Measurements from ENCODE around the gene GRIP1.

GRIP1 gene

DNA sequence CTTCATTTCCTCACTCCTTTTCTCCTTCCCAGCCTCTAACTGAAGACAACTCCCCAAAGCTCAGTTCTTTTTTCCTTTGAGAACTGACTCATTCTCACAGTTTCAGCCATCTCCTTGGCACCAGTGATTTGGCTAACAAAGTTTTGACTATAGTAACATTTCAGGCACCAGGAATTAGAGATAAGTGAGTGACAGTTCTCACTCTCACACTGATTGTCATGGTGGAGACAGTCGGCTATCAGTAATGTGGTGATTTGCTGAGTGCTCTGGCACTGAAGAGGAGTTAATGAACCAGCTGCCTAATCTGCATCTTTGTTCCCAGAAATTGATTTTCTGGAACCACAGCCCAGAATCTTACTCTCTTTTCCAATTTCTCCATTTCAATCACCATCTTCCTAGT is 347.1 kb downstream of the GRIP1 start:
- no peak overlapping the region for H3K4me3 ChIP-seq (ENCODE audit: insufficient read length, low read depth)
- TF ChIP-seq SUZ12 (IDR thresholded peaks at IDR 0.05; ENCODE audit: extremely low read depth, insufficient read depth, insufficient read length), result no peak
- TF ChIP-seq ZNF274 (IDR thresholded peaks at IDR 0.05; ENCODE audit: low read depth, low read length), result no peak
- TF ChIP-seq YY1 (IDR thresholded peaks at IDR 0.05; ENCODE audit: insufficient read depth, insufficient read length), result no peak
- no peaks in the 10 kb centered on the region for H3K9me3 ChIP-seq (ENCODE audit: insufficient read depth, low read length)
- peaks cover 3% of the 10 kb centered on the region for H3K36me3 ChIP-seq (ENCODE audit: insufficient read depth, insufficient read length, low read length)
- no peaks in the 10 kb centered on the region for H3K27me3 ChIP-seq (ENCODE audit: insufficient read depth, insufficient read length)
- H3K9ac ChIP-seq (ENCODE audit: insufficient read length, low read depth), result no peak overlapping the region
- no peaks in the 10 kb centered on the region for H3K4me1 ChIP-seq (ENCODE audit: insufficient read depth, insufficient read length)
- DNase-seq (ENCODE audit: low read depth, low spot score), result no peak

DNA sequence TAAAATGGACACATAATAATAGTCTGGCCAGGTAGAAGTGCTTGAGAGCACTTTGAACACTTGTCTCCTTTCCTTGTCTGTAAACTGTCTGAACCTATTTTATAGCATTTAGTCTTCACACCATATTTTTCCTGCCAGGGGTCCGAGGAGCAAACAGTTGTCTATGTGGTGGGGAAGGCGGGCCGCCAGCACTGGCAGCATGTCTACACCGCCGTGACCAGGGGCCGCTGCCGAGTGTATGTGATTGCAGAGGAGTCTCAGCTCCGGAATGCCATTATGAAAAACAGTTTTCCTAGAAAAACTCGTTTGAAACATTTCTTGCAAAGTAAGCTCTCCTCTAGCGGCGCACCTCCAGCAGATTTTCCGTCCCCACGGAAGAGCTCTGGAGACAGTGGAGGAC is 347.9 kb downstream of the GRIP1 start:
- H3K4me3 ChIP-seq (ENCODE audit: insufficient read length, low read depth), result no peak overlapping the region
- H3K9ac ChIP-seq (ENCODE audit: insufficient read length, low read depth), result no peak overlapping the region
- no peaks in the 10 kb centered on the region for H3K27me3 ChIP-seq (ENCODE audit: insufficient read depth, insufficient read length)
- DNase-seq (ENCODE audit: low read depth, low spot score), result no peak
- TF ChIP-seq YY1 (IDR thresholded peaks at IDR 0.05; ENCODE audit: insufficient read depth, insufficient read length) (no peak), ZNF274 (IDR thresholded peaks at IDR 0.05; ENCODE audit: low read depth, low read length) (no peak), SUZ12 (IDR thresholded peaks at IDR 0.05; ENCODE audit: extremely low read depth, insufficient read depth, insufficient read length) (no peak)
- peaks cover 3% of the 10 kb centered on the region for H3K36me3 ChIP-seq (ENCODE audit: insufficient read depth, insufficient read length, low read length)
- H3K4me1 ChIP-seq (ENCODE audit: insufficient read depth, insufficient read length), result no peaks in the 10 kb centered on the region
- no peaks in the 10 kb centered on the region for H3K9me3 ChIP-seq (ENCODE audit: insufficient read depth, low read length)

DNA sequence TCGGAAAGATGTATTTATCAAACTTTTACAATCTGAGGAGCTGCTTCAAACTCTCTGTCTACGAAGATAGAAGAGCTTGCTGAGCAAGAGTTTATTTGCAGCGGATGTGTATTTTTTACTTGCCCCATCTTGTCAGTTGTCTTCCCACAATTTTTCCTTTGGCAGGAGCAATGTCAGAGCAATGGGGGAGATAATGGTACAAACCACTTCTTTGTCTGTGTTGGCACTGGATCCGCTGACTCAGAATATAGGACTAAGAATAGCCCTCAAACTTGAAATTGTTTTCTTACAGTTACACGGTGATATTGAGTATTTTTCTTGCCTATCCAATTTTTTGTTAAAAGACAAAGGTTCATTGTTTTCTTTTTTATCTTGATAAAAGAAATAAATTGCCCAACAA is 348.9 kb downstream of the GRIP1 start:
- Histone ChIP-seq H3K9ac (ENCODE audit: insufficient read length, low read depth) (no peak overlapping the region), H3K36me3 (ENCODE audit: insufficient read depth, insufficient read length, low read length) (peaks cover 3% of the 10 kb centered on the region), H3K4me1 (ENCODE audit: insufficient read depth, insufficient read length) (no peaks in the 10 kb centered on the region), H3K4me3 (ENCODE audit: insufficient read length, low read depth) (no peak overlapping the region), H3K9me3 (ENCODE audit: insufficient read depth, low read length) (no peaks in the 10 kb centered on the region), H3K27me3 (ENCODE audit: insufficient read depth, insufficient read length) (no peaks in the 10 kb centered on the region)
- no peak for DNase-seq (ENCODE audit: low read depth, low spot score)
- TF ChIP-seq ZNF274 (IDR thresholded peaks at IDR 0.05; ENCODE audit: low read depth, low read length) (no peak), SUZ12 (IDR thresholded peaks at IDR 0.05; ENCODE audit: extremely low read depth, insufficient read depth, insufficient read length) (no peak), YY1 (IDR thresholded peaks at IDR 0.05; ENCODE audit: insufficient read depth, insufficient read length) (no peak)

GRCh38 chr12:66323017-66323416 is 355.9 kb downstream of the GRIP1 start:
- Histone ChIP-seq H3K4me1 (ENCODE audit: insufficient read depth, insufficient read length) (no peaks in the 10 kb centered on the region), H3K27me3 (ENCODE audit: insufficient read depth, insufficient read length) (no peaks in the 10 kb centered on the region)
- DNase-seq (ENCODE audit: low read depth, low spot score), result no peak

GRCh38 chr12:66321435-66321834 is 357.4 kb downstream of the GRIP1 start:
- no peak for DNase-seq (ENCODE audit: low read depth, low spot score)
- no peak overlapping the region for H3K4me3 ChIP-seq (ENCODE audit: insufficient read length, low read depth)
- H3K4me1 ChIP-seq (ENCODE audit: insufficient read depth, insufficient read length), result no peaks in the 10 kb centered on the region

More at GRCh38 chr12:66323017-66323416, 355.9 kb downstream of the GRIP1 start:
- TF ChIP-seq ZNF274 (IDR thresholded peaks at IDR 0.05; ENCODE audit: low read depth, low read length) (no peak), SUZ12 (IDR thresholded peaks at IDR 0.05; ENCODE audit: extremely low read depth, insufficient read depth, insufficient read length) (no peak), YY1 (IDR thresholded peaks at IDR 0.05; ENCODE audit: insufficient read depth, insufficient read length) (no peak)
- peaks cover 5% of the 10 kb centered on the region for H3K36me3 ChIP-seq (ENCODE audit: insufficient read depth, insufficient read length, low read length)
- no peak overlapping the region for H3K4me3 ChIP-seq (ENCODE audit: insufficient read length, low read depth)
- no peak overlapping the region for H3K9ac ChIP-seq (ENCODE audit: insufficient read length, low read depth)
- no peaks in the 10 kb centered on the region for H3K9me3 ChIP-seq (ENCODE audit: insufficient read depth, low read length)

DNA sequence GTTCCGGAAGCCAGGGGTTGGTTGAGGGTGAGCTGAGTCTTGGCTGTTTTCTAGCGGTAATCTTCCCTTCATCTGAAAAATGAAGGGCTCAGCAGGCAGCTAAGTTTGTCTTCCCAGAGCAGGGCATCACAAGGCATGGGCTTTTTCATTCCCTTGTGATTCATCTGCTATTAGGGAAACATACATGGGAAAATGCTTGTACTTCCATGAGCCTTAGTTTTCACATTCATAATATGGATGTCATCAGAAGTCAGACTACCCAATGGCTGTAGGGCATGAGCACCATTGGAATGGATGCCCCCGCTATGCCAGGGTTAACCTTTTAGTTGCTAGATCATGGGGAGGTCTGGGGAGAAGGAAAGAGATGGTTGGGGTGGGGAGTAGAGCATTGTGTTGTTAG is 357.9 kb downstream of the GRIP1 start:
- TF ChIP-seq ZNF274 (IDR thresholded peaks at IDR 0.05; ENCODE audit: low read depth, low read length) (no peak), SUZ12 (IDR thresholded peaks at IDR 0.05; ENCODE audit: extremely low read depth, insufficient read depth, insufficient read length) (no peak), YY1 (IDR thresholded peaks at IDR 0.05; ENCODE audit: insufficient read depth, insufficient read length) (no peak)
- no peak overlapping the region for H3K4me3 ChIP-seq (ENCODE audit: insufficient read length, low read depth)
- no peaks in the 10 kb centered on the region for H3K27me3 ChIP-seq (ENCODE audit: insufficient read depth, insufficient read length)
- H3K36me3 ChIP-seq (ENCODE audit: insufficient read depth, insufficient read length, low read length), result peaks cover 5% of the 10 kb centered on the region
- no peak overlapping the region for H3K9ac ChIP-seq (ENCODE audit: insufficient read length, low read depth)
- no peaks in the 10 kb centered on the region for H3K9me3 ChIP-seq (ENCODE audit: insufficient read depth, low read length)
- no peaks in the 10 kb centered on the region for H3K4me1 ChIP-seq (ENCODE audit: insufficient read depth, insufficient read length)
- DNase-seq (ENCODE audit: low read depth, low spot score), result no peak

More at GRCh38 chr12:66321435-66321834, 357.4 kb downstream of the GRIP1 start:
- Histone ChIP-seq H3K27me3 (ENCODE audit: insufficient read depth, insufficient read length) (no peaks in the 10 kb centered on the region), H3K9ac (ENCODE audit: insufficient read length, low read depth) (no peak overlapping the region), H3K36me3 (ENCODE audit: insufficient read depth, insufficient read length, low read length) (peaks cover 5% of the 10 kb centered on the region), H3K9me3 (ENCODE audit: insufficient read depth, low read length) (no peaks in the 10 kb centered on the region)
- no peak for TF ChIP-seq YY1 (IDR thresholded peaks at IDR 0.05; ENCODE audit: insufficient read depth, insufficient read length)
- no peak for TF ChIP-seq SUZ12 (IDR thresholded peaks at IDR 0.05; ENCODE audit: extremely low read depth, insufficient read depth, insufficient read length)
- TF ChIP-seq ZNF274 (IDR thresholded peaks at IDR 0.05; ENCODE audit: low read depth, low read length), result no peak

DNA sequence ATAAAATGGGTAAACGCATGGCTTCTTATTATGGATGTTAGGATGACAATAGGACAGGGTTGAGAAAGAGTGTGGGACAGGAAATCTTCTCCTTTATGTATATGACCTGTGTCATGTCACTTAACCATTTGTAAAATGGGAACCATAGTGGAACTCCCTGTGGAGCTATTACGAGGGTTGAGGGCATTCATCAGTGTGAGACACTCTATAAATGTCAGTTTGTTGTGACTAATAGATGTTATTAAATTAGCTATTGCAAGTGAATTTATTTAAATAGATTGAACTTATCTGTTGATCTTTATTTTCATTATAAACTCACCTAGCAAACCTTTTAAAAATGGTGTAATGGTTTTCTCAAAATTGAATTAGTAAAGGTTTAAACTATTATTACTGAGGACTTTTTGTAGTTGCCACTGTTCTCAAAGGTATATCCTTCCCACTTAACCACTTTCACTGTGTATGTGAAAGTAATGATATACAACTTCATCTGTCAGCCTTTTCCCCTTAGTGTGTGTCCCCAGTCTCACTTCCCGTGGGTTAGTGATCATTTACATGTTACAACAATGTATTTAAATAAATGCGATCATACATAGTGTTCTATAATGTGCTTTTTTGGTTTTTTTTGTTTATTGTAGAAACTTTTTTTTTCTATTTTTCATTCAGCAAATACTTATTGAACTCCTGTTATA is 359.5 kb downstream of the GRIP1 start:
- Histone ChIP-seq H3K36me3 (ENCODE audit: insufficient read depth, insufficient read length, low read length) (peaks cover 5% of the 10 kb centered on the region), H3K4me1 (ENCODE audit: insufficient read depth, insufficient read length) (no peaks in the 10 kb centered on the region), H3K27me3 (ENCODE audit: insufficient read depth, insufficient read length) (no peaks in the 10 kb centered on the region), H3K9ac (ENCODE audit: insufficient read length, low read depth) (no peak overlapping the region), H3K4me3 (ENCODE audit: insufficient read length, low read depth) (no peak overlapping the region), H3K9me3 (ENCODE audit: insufficient read depth, low read length) (no peaks in the 10 kb centered on the region)
- TF ChIP-seq SUZ12 (IDR thresholded peaks at IDR 0.05; ENCODE audit: extremely low read depth, insufficient read depth, insufficient read length) (no peak), ZNF274 (IDR thresholded peaks at IDR 0.05; ENCODE audit: low read depth, low read length) (no peak), YY1 (IDR thresholded peaks at IDR 0.05; ENCODE audit: insufficient read depth, insufficient read length) (no peak)
- no peak for DNase-seq (ENCODE audit: low read depth, low spot score)

All from NT2/D1 (cell line).